Colonic mucosa (tissue), 4 donors: ENCODE measurements around the gene ELMO1. TPM values are rescaled to one million over a fixed set of nuclear protein-coding genes. Genes with fewer than 3 reads are reported as not detected.

Experiments used
- DNase-seq: peaks from one replicate; pipeline ENCODE4 v3.0.0-alpha.2; 2020
- H3K27ac ChIP-seq: fragments of 200-600 bp; one replicate; pipeline ENCODE4 v1.8.0; 2021
- H3K27me3 ChIP-seq: fragments of 200-600 bp; one replicate; pipeline ENCODE4 v1.8.0; 2021
- H3K36me3 ChIP-seq: fragments of 200-600 bp; one replicate; pipeline ENCODE4 v1.8.0; 2021
- H3K4me1 ChIP-seq: fragments of 200-600 bp; one replicate; pipeline ENCODE4 v1.8.0; 2021; ENCODE audit warnings: mild to moderate bottlenecking
- H3K4me3 ChIP-seq: fragments of 200-600 bp; one replicate; pipeline ENCODE4 v1.8.0; 2021
- H3K9ac ChIP-seq, 2 donors: one replicate each; pipeline ENCODE4 v1.7.0; 2013; ENCODE audit warnings: control low read depth in 2 of 2, low read depth in 2 of 2, low read length in 2 of 2
- H3K9me3 ChIP-seq: fragments of 200-600 bp; one replicate; pipeline ENCODE4 v1.8.0; 2021
- CTCF ChIP-seq: fragments of 200-600 bp; IDR thresholded peaks from one replicate; pipeline ENCODE4 v1.8.0; 2022; ENCODE audit warnings: antibody characterized with exemption, mild to moderate bottlenecking
- intact Hi-C: fragments of 100-400 bp; cut with DNase I; formaldehyde crosslinking; loops from one replicate; pipeline ENCODE4 v1.14.1; 2022
- total RNA-seq, 2 donors: library from RNA; stranded (reverse); fragmentation: NEBNext Ultra II Directional in 1 of 2; extraction: Animal tissue kit (Norgen Biotek cat#: 25700) in 1 of 2; gene quantifications; one replicate each; pipeline ENCODE4 v1.2.1, GENCODE V29; 2021
- donor health status: healthy.
- donor health status: DM: no; HTN: no; CAD: no.
- donor health status: DM: no; HTN: no; CAD: no.

Gene ELMO1
- total RNA-seq, 2 donors from 2014 or later = 4.2 to 4.7 TPM

DNA sequence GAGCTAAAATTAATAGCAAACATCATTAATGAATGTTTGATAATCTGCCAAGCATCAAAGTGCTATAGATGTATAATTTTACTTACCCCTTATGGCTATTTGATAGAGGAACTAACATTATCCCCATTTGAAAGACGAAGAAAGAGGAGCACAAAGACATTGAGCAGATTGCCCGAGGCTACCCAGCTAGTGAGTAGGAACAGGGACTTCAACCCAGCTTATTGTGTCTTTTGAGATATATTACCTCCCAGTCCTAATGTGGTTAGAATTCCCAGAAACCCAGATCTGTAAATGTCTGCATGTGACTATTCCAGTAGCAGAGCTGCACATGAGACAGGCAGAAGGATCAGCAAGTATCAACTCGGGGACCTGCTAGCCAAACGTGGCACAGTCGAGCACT lies 564.3 kb downstream of the ELMO1 start:
- no peak overlapping the region for H3K9ac ChIP-seq
- intact Hi-C loops = no loop called here
- H3K36me3 ChIP-seq = no peaks in the 10 kb centered on the region
- DNase-seq = no peak
- H3K4me3 ChIP-seq = no peak overlapping the region
- H3K27me3 ChIP-seq = no peaks in the 10 kb centered on the region
- no peak for TF ChIP-seq CTCF
- H3K4me1 ChIP-seq = no peaks in the 10 kb centered on the region
- no peaks in the 10 kb centered on the region for H3K9me3 ChIP-seq
- no peak overlapping the region for H3K27ac ChIP-seq

- H3K36me3 ChIP-seq = no peaks in the 10 kb centered on the region
- no peaks in the 10 kb centered on the region for H3K9me3 ChIP-seq
- intact Hi-C loops = no loop called here
- H3K4me1 ChIP-seq = no peaks in the 10 kb centered on the region
- DNase-seq = no peak
- H3K27me3 ChIP-seq = no peaks in the 10 kb centered on the region
- no peak overlapping the region for H3K9ac ChIP-seq
- no peak overlapping the region for H3K4me3 ChIP-seq
- H3K27ac ChIP-seq = no peak overlapping the region
- TF ChIP-seq CTCF = no peak
These were observed 567.3 kb downstream of the ELMO1 start for GRCh38 chr7:36881233-36881874.

DNA sequence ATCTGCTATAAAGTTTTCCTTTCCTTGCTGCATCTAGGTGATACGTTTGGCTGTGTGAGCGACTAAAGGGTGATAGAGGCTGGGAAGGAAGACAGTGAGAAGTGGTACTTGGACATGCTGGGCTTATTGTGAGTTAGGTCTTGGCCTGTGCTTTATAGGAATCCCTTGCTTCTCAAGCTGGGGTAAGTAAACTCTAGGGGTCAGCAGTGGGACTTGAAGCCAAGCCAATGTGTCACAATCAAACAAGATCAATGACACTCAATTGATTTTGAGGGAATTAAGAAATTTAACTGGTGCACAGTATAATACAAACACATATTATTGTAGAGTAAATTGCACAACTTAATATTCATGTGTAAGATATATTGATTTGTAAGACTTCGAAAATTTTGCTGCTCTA lies 568.6 kb downstream of the ELMO1 start:
- Histone ChIP-seq H3K27me3 (no peaks in the 10 kb centered on the region), H3K4me1 (no peaks in the 10 kb centered on the region), H3K9me3 (no peaks in the 10 kb centered on the region), H3K9ac (no peak overlapping the region), H3K4me3 (no peak overlapping the region), H3K36me3 (no peaks in the 10 kb centered on the region), H3K27ac (no peak overlapping the region)
- intact Hi-C loops = no loop called here
- TF ChIP-seq CTCF = no peak
- no peak for DNase-seq

- intact Hi-C loops = no loop called here
- no peaks in the 10 kb centered on the region for H3K9me3 ChIP-seq
- no peaks in the 10 kb centered on the region for H3K36me3 ChIP-seq
- H3K4me3 ChIP-seq = no peak overlapping the region
- H3K9ac ChIP-seq = no peak overlapping the region
- no peak for TF ChIP-seq CTCF
- no peak overlapping the region for H3K27ac ChIP-seq
- no peaks in the 10 kb centered on the region for H3K27me3 ChIP-seq
- H3K4me1 ChIP-seq = no peaks in the 10 kb centered on the region
- no peak for DNase-seq
These were observed 569.6 kb downstream of the ELMO1 start for GRCh38 chr7:36879021-36879420.

DNA sequence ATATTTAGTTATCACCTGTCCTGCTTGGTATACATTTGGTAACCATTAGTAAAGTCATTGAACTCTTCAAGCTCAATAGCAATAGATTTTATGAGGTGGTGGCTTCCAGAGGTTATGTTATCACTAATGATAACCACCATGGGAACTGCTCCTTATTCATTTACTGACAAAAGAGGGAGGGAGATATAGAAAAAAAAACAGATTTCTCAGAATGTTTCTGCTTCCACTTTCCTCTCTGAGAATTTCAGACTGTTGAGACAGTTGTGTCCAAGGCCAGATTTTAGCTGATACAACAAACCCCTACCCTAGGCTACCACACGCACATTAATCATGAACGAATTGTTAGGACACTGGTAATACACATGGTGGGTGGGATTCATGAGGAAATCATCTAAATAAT lies 570.4 kb downstream of the ELMO1 start:
- Histone ChIP-seq H3K9ac (no peak overlapping the region), H3K36me3 (no peaks in the 10 kb centered on the region), H3K9me3 (no peaks in the 10 kb centered on the region), H3K27ac (no peak overlapping the region), H3K27me3 (no peaks in the 10 kb centered on the region), H3K4me1 (no peaks in the 10 kb centered on the region), H3K4me3 (no peak overlapping the region)
- intact Hi-C loops = no loop called here
- no peak for DNase-seq
- no peak for TF ChIP-seq CTCF
